D721Med (cell line): ENCODE measurements around the gene SMARCAL1.

Experiments used
- DNase-seq: peaks from one replicate; pipeline ENCODE4 v3.0.0; 2011; ENCODE audit warnings: low spot score; ENCODE audit not compliant: insufficient read length
- FAIRE-seq: peaks from 2 replicates; lab custom pipeline; 2011; peaks lifted over from hg19 to GRCh38; lab: Jason Lieb, UNC
- CTCF ChIP-seq: IDR thresholded peaks from 2 replicates; pipeline ENCODE4 v1.5.1; 2012; ENCODE audit warnings: mild to moderate bottlenecking, control low read depth; ENCODE audit not compliant: insufficient read depth; ENCODE audit errors: missing control alignments

Gene SMARCAL1

DNA sequence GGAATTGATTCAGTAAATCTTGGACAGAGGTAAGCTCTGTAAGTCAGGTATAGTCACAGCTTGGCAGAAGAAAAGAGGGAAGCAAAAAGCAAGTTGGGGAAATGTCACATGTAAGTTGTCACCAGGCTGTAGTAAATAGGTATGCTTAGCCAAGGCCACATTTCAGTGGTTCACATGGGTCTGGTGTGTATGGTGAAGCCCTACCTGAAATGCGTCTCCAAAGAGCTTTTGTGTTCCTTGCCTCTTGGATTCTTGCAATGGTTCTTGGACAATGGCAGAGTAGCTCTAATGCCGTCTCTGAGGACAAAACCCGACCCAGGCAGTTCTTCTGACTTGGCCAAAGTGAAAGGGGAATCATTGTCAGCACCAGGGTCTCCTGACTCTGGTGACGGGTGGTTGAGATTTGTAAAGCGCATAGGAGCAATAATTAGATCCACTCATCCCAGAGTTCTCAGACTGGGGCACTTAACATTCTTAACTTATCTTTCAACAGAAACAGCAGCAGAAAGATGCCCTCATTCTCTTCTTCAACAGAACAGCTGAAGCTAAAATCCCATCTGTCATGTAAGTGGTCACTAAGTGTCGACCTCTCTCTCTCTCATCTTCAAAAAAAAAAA lies 51.9 kb downstream of the SMARCAL1 start:
- no peak for TF ChIP-seq CTCF
- FAIRE-seq, result no peak
- DNase-seq, result no peak

DNA sequence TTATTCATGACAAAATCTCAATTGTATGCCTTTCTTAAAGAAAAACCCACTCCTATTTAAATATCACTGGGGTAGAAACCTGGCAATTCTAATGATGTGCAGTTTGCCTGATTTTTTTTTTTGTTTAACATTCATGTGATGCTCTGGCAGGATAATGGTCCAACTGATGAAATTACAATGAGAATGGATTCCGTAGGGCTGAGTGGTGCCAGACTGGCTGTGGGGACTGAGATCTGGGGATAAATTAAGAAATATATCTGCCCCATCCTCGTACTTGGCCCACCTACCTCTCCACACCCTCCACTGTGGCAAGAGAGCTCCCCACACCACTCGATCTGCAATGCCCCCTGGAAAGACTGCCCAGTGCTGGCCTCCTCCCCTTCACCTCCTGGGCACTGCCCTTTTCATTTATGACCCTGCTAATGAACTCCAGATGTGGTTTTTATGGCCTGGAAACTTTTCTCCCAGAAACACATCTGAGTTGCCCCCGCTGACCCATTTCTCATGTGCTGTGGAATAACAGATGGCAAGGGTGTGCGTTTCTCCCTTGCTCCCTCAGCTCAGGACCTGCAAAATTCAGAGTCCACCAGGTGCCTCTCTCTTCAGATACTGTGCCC lies 53.4 kb downstream of the SMARCAL1 start:
- DNase-seq, result no peak
- FAIRE-seq, result no peak
- no peak for TF ChIP-seq CTCF

- FAIRE-seq, result no peak
- no peak for TF ChIP-seq CTCF
- DNase-seq, result no peak
These were observed 55.6 kb downstream of the SMARCAL1 start for GRCh38 chr2:216467845-216468244.

GRCh38 chr2:216469661-216470060 lies 57.4 kb downstream of the SMARCAL1 start:
- TF ChIP-seq CTCF, result no peak
- FAIRE-seq (no peak), DNase-seq (no peak)

GRCh38 chr2:216473187-216473586 lies 60.9 kb downstream of the SMARCAL1 start:
- TF ChIP-seq CTCF, result no peak
- FAIRE-seq, result no peak

DNA sequence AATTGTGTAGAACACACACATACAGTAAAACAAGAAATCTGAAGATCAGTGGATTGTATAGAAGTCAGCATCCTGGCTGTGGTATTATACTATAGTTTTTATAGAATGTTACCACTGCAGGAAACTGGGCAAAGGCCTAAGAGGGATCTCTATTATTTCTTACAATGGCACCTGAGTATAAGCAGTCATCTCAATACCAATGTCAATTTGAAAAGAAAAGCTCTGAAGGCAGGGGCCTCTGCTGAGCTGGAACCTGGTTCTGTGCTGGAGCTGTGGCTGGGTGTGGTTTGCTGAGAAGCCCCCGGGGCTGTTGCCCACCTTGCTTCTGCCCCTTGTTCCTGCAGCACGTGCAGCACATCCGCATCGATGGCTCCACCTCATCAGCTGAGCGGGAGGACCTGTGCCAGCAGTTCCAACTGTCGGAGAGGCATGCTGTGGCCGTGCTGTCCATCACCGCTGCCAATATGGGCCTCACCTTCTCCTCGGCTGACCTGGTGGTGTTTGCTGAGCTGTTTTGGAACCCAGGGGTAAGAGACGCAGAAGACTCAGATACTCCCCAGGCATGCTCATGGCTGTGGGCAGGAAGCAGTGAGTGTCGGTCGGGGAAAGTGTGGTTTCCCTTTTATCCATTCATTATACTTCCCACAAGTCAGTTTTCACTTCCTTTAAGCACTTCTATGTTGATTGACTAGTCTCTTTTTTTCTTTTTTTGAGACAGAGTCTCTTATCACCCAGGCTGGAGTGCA lies 62.8 kb downstream of the SMARCAL1 start:
- TF ChIP-seq CTCF, result no peak
- FAIRE-seq (no peak), DNase-seq (no peak)

More at GRCh38 chr2:216473187-216473586, 60.9 kb downstream of the SMARCAL1 start:
- no peak for DNase-seq
